OCI-LY7 (cell line): ENCODE measurements around the gene CAV1. TPM values are rescaled to one million over a fixed set of nuclear protein-coding genes. Genes with fewer than 3 reads are reported as not detected.
A peak's percentile ranks its signal among the peaks of the same experiment; 100 is the strongest.

Experiments used
- BruUV-seq: library from RNA; stranded (reverse); fragments of 400-500 nt; replicated peaks from 2 replicates; lab custom pipeline; 2021; lab: Mats Ljungman, UMichigan
- CTCF ChIA-PET: fragments of 300-600 bp; sonication (Branson Sonifier 250); formaldehyde crosslinking; loops from one replicate; lab custom pipeline; 2022; ENCODE audit warnings: antibody characterized with exemption; ENCODE audit not compliant: unreplicated experiment; lab: Charles Lee
- POLR2A ChIA-PET: fragments of 300-600 bp; sonication (Branson Sonifier 250); formaldehyde crosslinking; loops from one replicate; lab custom pipeline; 2022; ENCODE audit warnings: antibody characterized with exemption; lab: Charles Lee
- DNase-seq: peaks from one replicate; pipeline ENCODE4 v3.0.0-alpha.2; 2015; ENCODE audit warnings: low spot score
- H2AFZ ChIP-seq: fragments of 200-600 bp; sonication (generic), shearing (Covaris generic); 2 replicates; pipeline ENCODE4 v1.6.1; 2014; ENCODE audit warnings: mild to moderate bottlenecking, antibody characterized with exemption, low read length, moderate library complexity
- H3K27ac ChIP-seq: fragments of 200-600 bp; sonication (generic); 2 replicates; pipeline ENCODE4 v1.5.1; 2014; ENCODE audit warnings: mixed run types, low read depth, mild to moderate bottlenecking, moderate library complexity, low read length, inconsistent platforms; ENCODE audit not compliant: poor library complexity, severe bottlenecking
- H3K36me3 ChIP-seq: fragments of 200-600 bp; sonication (generic); 2 replicates; pipeline ENCODE4 v1.6.1; 2014; ENCODE audit warnings: mild to moderate bottlenecking, antibody characterized with exemption, low read length, moderate library complexity, mixed read lengths; ENCODE audit not compliant: insufficient read depth
- H3K4me1 ChIP-seq: fragments of 200-600 bp; sonication (generic); 2 replicates; pipeline ENCODE4 v1.5.1; 2014; ENCODE audit warnings: mild to moderate bottlenecking, low read length; ENCODE audit not compliant: insufficient read depth, poor library complexity, severe bottlenecking
- H3K4me2 ChIP-seq: fragments of 200-600 bp; sonication (generic); 2 replicates; pipeline ENCODE4 v1.6.1; 2014; ENCODE audit warnings: mild to moderate bottlenecking, low read length
- H3K4me3 ChIP-seq: fragments of 200-600 bp; sonication (generic); 2 replicates; pipeline ENCODE4 v1.5.1; 2014; ENCODE audit warnings: mild to moderate bottlenecking, low read depth, low read length; ENCODE audit not compliant: poor library complexity, severe bottlenecking
- H3K79me2 ChIP-seq: fragments of 200-600 bp; sonication (generic); 2 replicates; pipeline ENCODE4 v1.6.1; 2016; ENCODE audit warnings: low read depth, mild to moderate bottlenecking, low read length, moderate library complexity, mixed read lengths; ENCODE audit not compliant: insufficient read depth
- H3K9me2 ChIP-seq: fragments of 200-600 bp; sonication (generic); 2 replicates; pipeline ENCODE4 v1.6.1; 2016; ENCODE audit warnings: mild to moderate bottlenecking, low read length, mixed read lengths; ENCODE audit not compliant: insufficient read depth
- H3K9me3 ChIP-seq: fragments of 200-600 bp; sonication (generic); 2 replicates; pipeline ENCODE4 v1.6.1; 2014; ENCODE audit warnings: mild to moderate bottlenecking, mixed run types, low read length, mixed read lengths
- H4K20me1 ChIP-seq: fragments of 200-600 bp; sonication (generic); 2 replicates; pipeline ENCODE4 v1.6.1; 2014; ENCODE audit warnings: mild to moderate bottlenecking, antibody characterized with exemption, low read length, moderate library complexity, mixed read lengths; ENCODE audit not compliant: insufficient read depth
- EZH2phosphoT487 ChIP-seq: fragments of 200-600 bp; sonication (generic); IDR thresholded peaks from 2 replicates; pipeline ENCODE4 v1.6.1; 2018; ENCODE audit warnings: low read depth, borderline replicate concordance, mild to moderate bottlenecking, mixed run types, antibody characterized with exemption, low read length, moderate library complexity, mixed read lengths
- intact Hi-C: fragments of 100-400 bp; cut with micrococcal nuclease; formaldehyde crosslinking; loops from one replicate; pipeline ENCODE4 v1.10.0; 2022; ENCODE audit not compliant: unreplicated experiment
- total RNA-seq, 2 experiments: library from RNA; depleted of rRNA in 1 of 2; stranded (reverse); fragments of >200 nt in 1 of 2; shearing (Covaris generic) in 1 of 2; gene quantifications; 2 replicates each; pipeline ENCODE4 v1.2.3, GENCODE V29; 2014 to 2022
- TF ChIP-seq, protein P1 (sequence below): fragments of 200-600 bp; sonication (generic); conservative IDR thresholded peaks from 2 replicates; pipeline ENCODE4 v1.5.1; 2014; ENCODE audit warnings: mild to moderate bottlenecking, antibody characterized with exemption, low read length, moderate library complexity, mixed read lengths

Gene CAV1
- total RNA-seq, 2 experiments from 2014 or later = not detected

DNA sequence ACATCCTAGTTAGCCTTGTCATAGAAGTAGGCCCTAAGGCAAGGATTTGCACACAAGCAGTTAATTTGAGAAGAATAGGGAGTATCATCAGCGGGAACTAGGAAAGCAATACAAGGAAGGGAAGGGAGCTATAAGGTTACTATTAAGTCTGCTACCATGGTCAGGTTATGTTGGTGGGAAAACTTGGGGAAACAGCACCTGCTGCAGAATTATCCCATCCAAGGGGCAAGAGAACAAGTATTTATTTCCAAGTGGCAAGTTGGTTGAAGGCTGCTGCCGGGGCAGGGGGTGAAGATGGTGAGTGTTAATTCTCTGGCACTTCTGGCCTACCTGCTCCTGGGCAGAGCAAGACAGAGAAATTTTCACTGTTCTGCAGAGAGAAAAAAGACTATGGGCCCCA, 55.0 kb downstream of the CAV1 start:
- Histone ChIP-seq H3K36me3 (no peaks in the 10 kb centered on the region), H3K4me2 (no peak overlapping the region), H3K9me3 (no peaks in the 10 kb centered on the region), H3K27ac (no peak overlapping the region), H3K9me2 (no peaks in the 10 kb centered on the region), H2AFZ (no peak overlapping the region), H3K4me1 (peaks cover 10% of the 10 kb centered on the region), H3K4me3 (no peak overlapping the region), H3K79me2 (no peaks in the 10 kb centered on the region), H4K20me1 (no peaks in the 10 kb centered on the region)
- no TSS peak for BruUV-seq
- TF ChIP-seq, protein P1, sequence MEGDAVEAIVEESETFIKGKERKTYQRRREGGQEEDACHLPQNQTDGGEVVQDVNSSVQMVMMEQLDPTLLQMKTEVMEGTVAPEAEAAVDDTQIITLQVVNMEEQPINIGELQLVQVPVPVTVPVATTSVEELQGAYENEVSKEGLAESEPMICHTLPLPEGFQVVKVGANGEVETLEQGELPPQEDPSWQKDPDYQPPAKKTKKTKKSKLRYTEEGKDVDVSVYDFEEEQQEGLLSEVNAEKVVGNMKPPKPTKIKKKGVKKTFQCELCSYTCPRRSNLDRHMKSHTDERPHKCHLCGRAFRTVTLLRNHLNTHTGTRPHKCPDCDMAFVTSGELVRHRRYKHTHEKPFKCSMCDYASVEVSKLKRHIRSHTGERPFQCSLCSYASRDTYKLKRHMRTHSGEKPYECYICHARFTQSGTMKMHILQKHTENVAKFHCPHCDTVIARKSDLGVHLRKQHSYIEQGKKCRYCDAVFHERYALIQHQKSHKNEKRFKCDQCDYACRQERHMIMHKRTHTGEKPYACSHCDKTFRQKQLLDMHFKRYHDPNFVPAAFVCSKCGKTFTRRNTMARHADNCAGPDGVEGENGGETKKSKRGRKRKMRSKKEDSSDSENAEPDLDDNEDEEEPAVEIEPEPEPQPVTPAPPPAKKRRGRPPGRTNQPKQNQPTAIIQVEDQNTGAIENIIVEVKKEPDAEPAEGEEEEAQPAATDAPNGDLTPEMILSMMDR = no peak
- intact Hi-C loops = loop anchor here (5.0 kb wide), 1 partner anchor 58 kb away; no protein-coding TSS in a partner anchor
- POLR2A ChIA-PET = no interaction called here
- CTCF ChIA-PET = no interaction called here
- no peak for DNase-seq

DNA sequence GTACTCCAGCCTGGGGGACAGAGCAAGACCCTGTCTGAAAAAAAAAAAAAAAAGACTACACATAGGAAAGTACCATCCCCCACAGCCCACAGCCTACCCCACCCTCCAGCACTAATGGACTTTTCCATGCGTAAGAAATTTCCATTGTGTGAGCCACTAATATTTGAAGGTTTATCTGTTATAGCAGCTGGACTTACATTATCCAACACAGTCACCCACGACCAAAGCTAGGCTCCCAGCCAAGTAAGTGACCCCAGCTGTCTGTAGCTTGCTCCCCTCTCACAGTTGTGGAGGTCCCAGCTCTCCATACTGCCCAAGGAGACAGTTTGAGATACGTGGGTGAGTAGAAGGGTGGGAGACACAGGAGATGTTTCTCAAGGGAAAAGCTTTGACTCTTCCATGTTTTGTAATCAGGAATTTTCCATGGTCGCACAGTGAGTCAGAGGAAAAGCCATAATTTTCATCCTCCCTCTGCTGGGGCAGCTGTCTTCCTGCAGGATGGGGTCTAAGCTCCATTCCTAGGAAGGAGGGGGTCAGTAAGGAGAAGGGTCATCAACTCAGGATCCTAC, 57.4 kb downstream of the CAV1 start:
- H2AFZ ChIP-seq = no peak overlapping the region
- CTCF ChIA-PET = interaction anchor here (0.6 kb wide), 1 partner anchor 202 kb away, joined by 4 read pairs; no protein-coding TSS in a partner anchor
- POLR2A ChIA-PET = interaction anchor here (0.8 to 0.9 kb wide), 2 partner anchors 14 to 23 kb away, joined by 3 to 4 read pairs; no protein-coding TSS in a partner anchor
- H3K4me1 ChIP-seq = peaks cover 10% of the 10 kb centered on the region
- DNase-seq = no peak
- no peaks in the 10 kb centered on the region for H3K79me2 ChIP-seq
- BruUV-seq = no TSS peak
- no peak overlapping the region for H3K4me3 ChIP-seq
- TF ChIP-seq, protein P1 = no peak
- no peak for TF ChIP-seq EZH2phosphoT487
- no peaks in the 10 kb centered on the region for H3K9me3 ChIP-seq
- H3K36me3 ChIP-seq = no peaks in the 10 kb centered on the region
- H4K20me1 ChIP-seq = no peaks in the 10 kb centered on the region
- intact Hi-C loops = loop anchor here (5.0 kb wide), 1 partner anchor 60 kb away; no protein-coding TSS in a partner anchor
- no peak overlapping the region for H3K4me2 ChIP-seq
- no peaks in the 10 kb centered on the region for H3K9me2 ChIP-seq
- no peak overlapping the region for H3K27ac ChIP-seq

DNA sequence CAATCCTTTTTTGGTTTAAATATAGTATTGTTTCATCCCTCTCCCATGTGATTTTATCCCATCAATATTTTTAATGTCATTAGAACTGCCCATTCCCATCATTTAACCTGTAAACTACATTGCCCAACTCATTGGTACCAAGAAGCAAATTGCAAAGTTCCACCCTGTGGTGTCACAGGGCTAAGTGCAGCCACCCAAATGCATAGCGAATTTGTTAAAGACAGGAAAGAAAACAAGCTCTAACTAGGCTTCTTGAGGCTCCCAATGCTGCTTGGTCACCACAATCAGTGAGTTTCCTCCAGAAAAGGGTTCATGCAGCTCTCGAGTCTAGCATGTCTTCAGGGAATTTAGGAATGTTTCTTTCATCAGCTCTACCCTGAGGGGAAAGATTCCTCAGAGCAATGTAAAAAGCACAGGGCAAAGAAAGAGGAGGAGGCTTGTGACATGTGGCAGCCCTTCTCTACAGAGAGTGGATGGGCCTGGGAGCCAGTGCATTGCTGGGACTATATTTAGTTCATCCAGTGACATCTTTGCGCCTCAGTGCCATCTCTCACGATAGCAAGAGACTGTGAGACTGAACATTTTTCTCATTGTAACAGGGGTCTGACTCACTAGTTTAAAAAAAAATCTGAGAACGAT, 58.1 kb downstream of the CAV1 start:
- BruUV-seq = no TSS peak
- ChIA-PET CTCF (no interaction called here), POLR2A (interaction anchor here (0.5 to 0.9 kb wide), 3 partner anchors 14 to 34 kb away, joined by 3 to 4 read pairs (median 3); no protein-coding TSS in a partner anchor)
- Histone ChIP-seq H3K79me2 (no peaks in the 10 kb centered on the region), H3K27ac (no peak overlapping the region), H3K4me1 (peaks cover 10% of the 10 kb centered on the region), H3K36me3 (no peaks in the 10 kb centered on the region), H3K9me3 (no peaks in the 10 kb centered on the region), H2AFZ (no peak overlapping the region), H3K4me3 (no peak overlapping the region), H3K4me2 (peak overlapping the region; percentile 21), H3K9me2 (no peaks in the 10 kb centered on the region), H4K20me1 (no peaks in the 10 kb centered on the region)
- DNase-seq = no peak
- no peak for TF ChIP-seq EZH2phosphoT487
- TF ChIP-seq, protein P1 = no peak
- intact Hi-C loops = loop anchor here (5.0 kb wide), 1 partner anchor 61 kb away; no protein-coding TSS in a partner anchor
